Transverse colon (tissue), 4 donors: Measurements from ENCODE around the gene KRT32.

Source experiments
- CTCF ChIP-seq, 5 experiments: fragments of 200-600 bp in 3 of 5; fragments of 450-650 bp in 2 of 5; sonication (generic) in 3 of 5; IDR thresholded peaks; 1 replicate in 2 of 5; 2 replicates in 3 of 5; pipeline ENCODE4 v1.5.1; 2016 to 2017; ENCODE audit warnings: antibody characterized with exemption in 5 of 5, inconsistent platforms in 3 of 5, mild to moderate bottlenecking in 2 of 5, moderate library complexity in 1 of 5
- POLR2A ChIP-seq: fragments of 450-650 bp; IDR thresholded peaks from one replicate; pipeline ENCODE4 v1.6.1; 2016; ENCODE audit warnings: antibody characterized with exemption, mild to moderate bottlenecking, moderate library complexity
- POLR2AphosphoS5 ChIP-seq, 3 donors: sonication (generic); formaldehyde crosslinking; IDR thresholded peaks; one replicate each; pipeline ENCODE4 v1.6.1; 2016; ENCODE audit warnings: antibody characterized with exemption in 3 of 3

GRCh38 chr17:41516147-41516829, 49.1 kb upstream of the KRT32 start:
- TF ChIP-seq CTCF (IDR thresholded peaks at IDR 0.05) (no peak), POLR2A (no peak), POLR2AphosphoS5 (IDR thresholded peaks at IDR 0.05) (no peak)
